GM23338 (cell line): ENCODE results near the gene GPR78.
A peak's percentile ranks its signal among the peaks of the same experiment; 100 is the strongest.

ENCODE experiments used
- CREB1 ChIP-seq: fragments of 250-450 bp; sonication (Bioruptor Pico); IDR thresholded peaks from 2 replicates; pipeline ENCODE4 v1.5.0; 2020; ENCODE audit warnings: low read depth, mild to moderate bottlenecking, moderate library complexity
- ETS1 ChIP-seq: IDR thresholded peaks from 2 replicates; pipeline ENCODE4 v1.6.1; 2016; ENCODE audit warnings: antibody characterized with exemption
- EZH2 ChIP-seq: fragments of 200-600 bp; sonication (generic); IDR thresholded peaks from one replicate; pipeline ENCODE4 v1.8.0; 2017; ENCODE audit warnings: antibody characterized with exemption, mild to moderate bottlenecking, low read depth; ENCODE audit not compliant: unreplicated experiment
- EZH2phosphoT487 ChIP-seq: fragments of 200-600 bp; sonication (generic); IDR thresholded peaks from one replicate; pipeline ENCODE4 v1.8.1; 2018; ENCODE audit warnings: antibody characterized with exemption; ENCODE audit not compliant: unreplicated experiment
- JUNB ChIP-seq: IDR thresholded peaks from one replicate; pipeline ENCODE4 v1.6.1; 2016; ENCODE audit warnings: antibody characterized with exemption; ENCODE audit not compliant: unreplicated experiment
- NANOG ChIP-seq: IDR thresholded peaks from 2 replicates; pipeline ENCODE4 v1.6.1; 2016; ENCODE audit warnings: antibody characterized with exemption, borderline replicate concordance
- POLR2AphosphoS5 ChIP-seq: IDR thresholded peaks from 2 replicates; pipeline ENCODE4 v1.6.1; 2016; ENCODE audit warnings: antibody characterized with exemption, low read depth
- STAT1 ChIP-seq: IDR thresholded peaks from one replicate; pipeline ENCODE4 v1.6.1; 2016; ENCODE audit warnings: antibody characterized with exemption; ENCODE audit not compliant: unreplicated experiment
- ZNF114 ChIP-seq: fragments of 250-450 bp; sonication (Bioruptor Pico); IDR thresholded peaks from 2 replicates; pipeline ENCODE4 v1.5.0; 2020; ENCODE audit warnings: mild to moderate bottlenecking, moderate library complexity
- ZNF331 ChIP-seq: fragments of 250-450 bp; sonication (Bioruptor Pico); IDR thresholded peaks from 2 replicates; pipeline ENCODE4 v1.5.0; 2020; ENCODE audit warnings: low read depth, mild to moderate bottlenecking, moderate library complexity
- TF ChIP-seq, protein P1 (sequence below), 2 experiments: fragments of 200-600 bp in 1 of 2; sonication (generic) in 1 of 2; conservative IDR thresholded peaks; 2 replicates each; pipeline versions ENCODE4 v1.5.1 to v1.6.1; 2016 to 2017; ENCODE audit warnings: antibody characterized with exemption in 2 of 2, low read depth in 2 of 2, mild to moderate bottlenecking in 2 of 2, moderate library complexity in 1 of 2
- TF ChIP-seq, protein P2 (sequence below): IDR thresholded peaks from one replicate; pipeline ENCODE4 v1.6.1; 2018; ENCODE audit warnings: antibody characterized with exemption; ENCODE audit not compliant: unreplicated experiment
- TF ChIP-seq, protein P3 (sequence below): fragments of 250-450 bp; sonication (Bioruptor Pico); IDR thresholded peaks from 2 replicates; pipeline ENCODE4 v1.5.0; 2020; ENCODE audit warnings: mild to moderate bottlenecking, moderate library complexity

DNA sequence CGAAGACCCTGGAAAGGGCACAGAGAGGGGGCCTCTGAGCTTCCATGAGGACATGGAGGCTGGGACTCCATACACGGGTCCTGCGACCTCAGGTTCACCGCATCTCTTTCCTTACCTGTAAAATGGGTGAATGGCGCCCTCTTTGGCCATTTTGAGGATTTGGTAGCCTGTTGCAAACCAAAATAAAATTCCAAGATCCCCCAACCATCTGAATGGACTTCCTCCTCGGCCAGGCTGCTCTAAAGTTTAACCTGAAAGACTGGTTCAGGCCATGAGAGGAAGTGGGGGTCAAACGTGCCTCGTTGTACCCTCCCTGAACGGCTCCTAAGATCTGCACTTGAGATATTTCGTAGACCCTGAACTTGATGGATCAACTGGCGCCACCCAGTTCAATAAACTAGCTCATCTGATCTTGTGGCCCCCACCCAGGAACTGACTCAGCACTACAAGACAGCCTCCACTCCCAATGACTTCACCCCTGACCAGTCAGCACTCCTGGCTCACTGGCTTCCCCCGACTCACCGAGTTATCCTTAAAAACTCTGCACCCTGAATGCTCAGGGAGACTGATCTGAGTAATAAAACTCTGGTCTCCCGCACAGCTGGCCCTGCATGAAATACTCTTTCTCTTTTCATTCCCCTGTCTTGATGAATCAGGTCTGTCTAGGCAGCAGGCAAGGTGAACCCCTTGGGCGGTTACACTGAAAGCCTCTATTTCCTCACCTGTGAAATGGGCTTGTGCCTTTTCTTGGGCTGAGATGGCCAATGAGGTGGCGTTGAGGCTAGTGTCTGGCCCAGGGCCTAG lies 32.9 kb upstream of the GPR78 start:
- TF ChIP-seq EZH2phosphoT487 (no peak), ETS1 (no peak), JUNB (no peak), EZH2 (no peak), STAT1 (no peak), POLR2AphosphoS5 (no peak), CREB1 (CRISPR knock-in tag) (no peak), NANOG (no peak), ZNF114 (CRISPR knock-in tag) (no peak), ZNF331 (CRISPR knock-in tag) (no peak)
- TF ChIP-seq, protein P1, sequence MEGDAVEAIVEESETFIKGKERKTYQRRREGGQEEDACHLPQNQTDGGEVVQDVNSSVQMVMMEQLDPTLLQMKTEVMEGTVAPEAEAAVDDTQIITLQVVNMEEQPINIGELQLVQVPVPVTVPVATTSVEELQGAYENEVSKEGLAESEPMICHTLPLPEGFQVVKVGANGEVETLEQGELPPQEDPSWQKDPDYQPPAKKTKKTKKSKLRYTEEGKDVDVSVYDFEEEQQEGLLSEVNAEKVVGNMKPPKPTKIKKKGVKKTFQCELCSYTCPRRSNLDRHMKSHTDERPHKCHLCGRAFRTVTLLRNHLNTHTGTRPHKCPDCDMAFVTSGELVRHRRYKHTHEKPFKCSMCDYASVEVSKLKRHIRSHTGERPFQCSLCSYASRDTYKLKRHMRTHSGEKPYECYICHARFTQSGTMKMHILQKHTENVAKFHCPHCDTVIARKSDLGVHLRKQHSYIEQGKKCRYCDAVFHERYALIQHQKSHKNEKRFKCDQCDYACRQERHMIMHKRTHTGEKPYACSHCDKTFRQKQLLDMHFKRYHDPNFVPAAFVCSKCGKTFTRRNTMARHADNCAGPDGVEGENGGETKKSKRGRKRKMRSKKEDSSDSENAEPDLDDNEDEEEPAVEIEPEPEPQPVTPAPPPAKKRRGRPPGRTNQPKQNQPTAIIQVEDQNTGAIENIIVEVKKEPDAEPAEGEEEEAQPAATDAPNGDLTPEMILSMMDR (conservative IDR thresholded peaks at IDR 0.05; ENCODE audit: low read depth in 2 of 2) = peak; percentile 74 to 81
- TF ChIP-seq, protein P2, sequence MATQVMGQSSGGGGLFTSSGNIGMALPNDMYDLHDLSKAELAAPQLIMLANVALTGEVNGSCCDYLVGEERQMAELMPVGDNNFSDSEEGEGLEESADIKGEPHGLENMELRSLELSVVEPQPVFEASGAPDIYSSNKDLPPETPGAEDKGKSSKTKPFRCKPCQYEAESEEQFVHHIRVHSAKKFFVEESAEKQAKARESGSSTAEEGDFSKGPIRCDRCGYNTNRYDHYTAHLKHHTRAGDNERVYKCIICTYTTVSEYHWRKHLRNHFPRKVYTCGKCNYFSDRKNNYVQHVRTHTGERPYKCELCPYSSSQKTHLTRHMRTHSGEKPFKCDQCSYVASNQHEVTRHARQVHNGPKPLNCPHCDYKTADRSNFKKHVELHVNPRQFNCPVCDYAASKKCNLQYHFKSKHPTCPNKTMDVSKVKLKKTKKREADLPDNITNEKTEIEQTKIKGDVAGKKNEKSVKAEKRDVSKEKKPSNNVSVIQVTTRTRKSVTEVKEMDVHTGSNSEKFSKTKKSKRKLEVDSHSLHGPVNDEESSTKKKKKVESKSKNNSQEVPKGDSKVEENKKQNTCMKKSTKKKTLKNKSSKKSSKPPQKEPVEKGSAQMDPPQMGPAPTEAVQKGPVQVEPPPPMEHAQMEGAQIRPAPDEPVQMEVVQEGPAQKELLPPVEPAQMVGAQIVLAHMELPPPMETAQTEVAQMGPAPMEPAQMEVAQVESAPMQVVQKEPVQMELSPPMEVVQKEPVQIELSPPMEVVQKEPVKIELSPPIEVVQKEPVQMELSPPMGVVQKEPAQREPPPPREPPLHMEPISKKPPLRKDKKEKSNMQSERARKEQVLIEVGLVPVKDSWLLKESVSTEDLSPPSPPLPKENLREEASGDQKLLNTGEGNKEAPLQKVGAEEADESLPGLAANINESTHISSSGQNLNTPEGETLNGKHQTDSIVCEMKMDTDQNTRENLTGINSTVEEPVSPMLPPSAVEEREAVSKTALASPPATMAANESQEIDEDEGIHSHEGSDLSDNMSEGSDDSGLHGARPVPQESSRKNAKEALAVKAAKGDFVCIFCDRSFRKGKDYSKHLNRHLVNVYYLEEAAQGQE = no peak
- TF ChIP-seq, protein P3, sequence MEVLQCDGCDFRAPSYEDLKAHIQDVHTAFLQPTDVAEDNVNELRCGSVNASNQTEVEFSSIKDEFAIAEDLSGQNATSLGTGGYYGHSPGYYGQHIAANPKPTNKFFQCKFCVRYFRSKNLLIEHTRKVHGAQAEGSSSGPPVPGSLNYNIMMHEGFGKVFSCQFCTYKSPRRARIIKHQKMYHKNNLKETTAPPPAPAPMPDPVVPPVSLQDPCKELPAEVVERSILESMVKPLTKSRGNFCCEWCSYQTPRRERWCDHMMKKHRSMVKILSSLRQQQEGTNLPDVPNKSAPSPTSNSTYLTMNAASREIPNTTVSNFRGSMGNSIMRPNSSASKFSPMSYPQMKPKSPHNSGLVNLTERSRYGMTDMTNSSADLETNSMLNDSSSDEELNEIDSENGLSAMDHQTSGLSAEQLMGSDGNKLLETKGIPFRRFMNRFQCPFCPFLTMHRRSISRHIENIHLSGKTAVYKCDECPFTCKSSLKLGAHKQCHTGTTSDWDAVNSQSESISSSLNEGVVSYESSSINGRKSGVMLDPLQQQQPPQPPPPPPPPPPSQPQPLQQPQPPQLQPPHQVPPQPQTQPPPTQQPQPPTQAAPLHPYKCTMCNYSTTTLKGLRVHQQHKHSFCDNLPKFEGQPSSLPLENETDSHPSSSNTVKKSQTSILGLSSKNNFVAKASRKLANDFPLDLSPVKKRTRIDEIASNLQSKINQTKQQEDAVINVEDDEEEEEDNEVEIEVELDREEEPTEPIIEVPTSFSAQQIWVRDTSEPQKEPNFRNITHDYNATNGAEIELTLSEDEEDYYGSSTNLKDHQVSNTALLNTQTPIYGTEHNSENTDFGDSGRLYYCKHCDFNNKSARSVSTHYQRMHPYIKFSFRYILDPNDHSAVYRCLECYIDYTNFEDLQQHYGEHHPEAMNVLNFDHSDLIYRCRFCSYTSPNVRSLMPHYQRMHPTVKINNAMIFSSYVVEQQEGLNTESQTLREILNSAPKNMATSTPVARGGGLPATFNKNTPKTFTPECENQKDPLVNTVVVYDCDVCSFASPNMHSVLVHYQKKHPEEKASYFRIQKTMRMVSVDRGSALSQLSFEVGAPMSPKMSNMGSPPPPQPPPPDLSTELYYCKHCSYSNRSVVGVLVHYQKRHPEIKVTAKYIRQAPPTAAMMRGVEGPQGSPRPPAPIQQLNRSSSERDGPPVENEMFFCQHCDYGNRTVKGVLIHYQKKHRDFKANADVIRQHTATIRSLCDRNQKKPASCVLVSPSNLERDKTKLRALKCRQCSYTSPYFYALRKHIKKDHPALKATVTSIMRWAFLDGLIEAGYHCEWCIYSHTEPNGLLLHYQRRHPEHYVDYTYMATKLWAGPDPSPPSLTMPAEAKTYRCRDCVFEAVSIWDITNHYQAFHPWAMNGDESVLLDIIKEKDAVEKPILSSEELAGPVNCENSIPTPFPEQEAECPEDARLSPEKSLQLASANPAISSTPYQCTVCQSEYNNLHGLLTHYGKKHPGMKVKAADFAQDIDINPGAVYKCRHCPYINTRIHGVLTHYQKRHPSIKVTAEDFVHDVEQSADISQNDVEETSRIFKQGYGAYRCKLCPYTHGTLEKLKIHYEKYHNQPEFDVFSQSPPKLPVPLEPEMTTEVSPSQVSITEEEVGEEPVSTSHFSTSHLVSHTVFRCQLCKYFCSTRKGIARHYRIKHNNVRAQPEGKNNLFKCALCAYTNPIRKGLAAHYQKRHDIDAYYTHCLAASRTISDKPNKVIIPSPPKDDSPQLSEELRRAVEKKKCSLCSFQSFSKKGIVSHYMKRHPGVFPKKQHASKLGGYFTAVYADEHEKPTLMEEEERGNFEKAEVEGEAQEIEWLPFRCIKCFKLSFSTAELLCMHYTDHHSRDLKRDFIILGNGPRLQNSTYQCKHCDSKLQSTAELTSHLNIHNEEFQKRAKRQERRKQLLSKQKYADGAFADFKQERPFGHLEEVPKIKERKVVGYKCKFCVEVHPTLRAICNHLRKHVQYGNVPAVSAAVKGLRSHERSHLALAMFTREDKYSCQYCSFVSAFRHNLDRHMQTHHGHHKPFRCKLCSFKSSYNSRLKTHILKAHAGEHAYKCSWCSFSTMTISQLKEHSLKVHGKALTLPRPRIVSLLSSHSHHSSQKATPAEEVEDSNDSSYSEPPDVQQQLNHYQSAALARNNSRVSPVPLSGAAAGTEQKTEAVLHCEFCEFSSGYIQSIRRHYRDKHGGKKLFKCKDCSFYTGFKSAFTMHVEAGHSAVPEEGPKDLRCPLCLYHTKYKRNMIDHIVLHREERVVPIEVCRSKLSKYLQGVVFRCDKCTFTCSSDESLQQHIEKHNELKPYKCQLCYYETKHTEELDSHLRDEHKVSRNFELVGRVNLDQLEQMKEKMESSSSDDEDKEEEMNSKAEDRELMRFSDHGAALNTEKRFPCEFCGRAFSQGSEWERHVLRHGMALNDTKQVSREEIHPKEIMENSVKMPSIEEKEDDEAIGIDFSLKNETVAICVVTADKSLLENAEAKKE (CRISPR knock-in tag) = no peak
